Progenitor cell of endocrine pancreas (in vitro differentiated cells): Measurements from ENCODE around the gene DLGAP1. TPM values are rescaled to one million over a fixed set of nuclear protein-coding genes. Genes with fewer than 3 reads are reported as not detected.

Source experiments
- DNase-seq: peaks from one replicate; pipeline ENCODE4 v3.0.0; 2021; ENCODE audit warnings: low spot score; ENCODE audit not compliant: unreplicated experiment
- H3K27ac Mint-ChIP-seq: 2 replicates; pipeline ENCODE4 v1.8.0; 2021; ENCODE audit warnings: mild to moderate bottlenecking, moderate library complexity, mixed read lengths
- H3K27me3 Mint-ChIP-seq: 2 replicates; pipeline ENCODE4 v1.8.0; 2021; ENCODE audit warnings: mixed read lengths
- H3K36me3 Mint-ChIP-seq: 2 replicates; pipeline ENCODE4 v1.8.0; 2022; ENCODE audit warnings: mixed read lengths; ENCODE audit not compliant: insufficient read depth
- H3K4me1 Mint-ChIP-seq: 2 replicates; pipeline ENCODE4 v1.8.0; 2021; ENCODE audit warnings: low read depth, mixed read lengths
- H3K4me3 Mint-ChIP-seq: 2 replicates; pipeline ENCODE4 v1.8.0; 2021; ENCODE audit warnings: low read depth, mild to moderate bottlenecking, moderate library complexity, mixed read lengths
- H3K9me3 Mint-ChIP-seq: 2 replicates; pipeline ENCODE4 v1.8.0; 2021; ENCODE audit warnings: low read depth, mixed read lengths
- CTCF ChIP-seq: fragments of 200-600 bp; sonication (generic); IDR thresholded peaks from one replicate; pipeline ENCODE4 v1.5.0; 2021; ENCODE audit warnings: antibody characterized with exemption, mild to moderate bottlenecking; ENCODE audit not compliant: unreplicated experiment
- total RNA-seq: library from RNA; stranded (reverse); gene quantifications from 2 replicates; pipeline ENCODE4 v1.2.1, GENCODE V29; 2021

Gene DLGAP1
- total RNA-seq, 1 donor from 2014 or later: 16.7 TPM

- Mint-ChIP-seq H3K4me1 (peaks cover 13% of the 10 kb centered on the region), H3K27me3 (no peaks in the 10 kb centered on the region), H3K36me3 (peaks cover 1% of the 10 kb centered on the region), H3K4me3 (no peak overlapping the region), H3K9me3 (peaks cover 9% of the 10 kb centered on the region), H3K27ac (no peak overlapping the region)
- no peak for DNase-seq
- TF ChIP-seq CTCF: no peak
Measured at GRCh38 chr18:4020026-4020425, 435.1 kb downstream of the DLGAP1 start.

GRCh38 chr18:4017480-4017879 lies 437.6 kb downstream of the DLGAP1 start:
- H3K9me3 Mint-ChIP-seq: peaks cover 9% of the 10 kb centered on the region
- H3K27me3 Mint-ChIP-seq: no peaks in the 10 kb centered on the region
- no peak overlapping the region for H3K4me3 Mint-ChIP-seq
- H3K36me3 Mint-ChIP-seq: peaks cover 1% of the 10 kb centered on the region
- TF ChIP-seq CTCF: peak; percentile 56
- no peak for DNase-seq
- peaks cover 13% of the 10 kb centered on the region for H3K4me1 Mint-ChIP-seq
- H3K27ac Mint-ChIP-seq: no peak overlapping the region

- Mint-ChIP-seq H3K36me3 (peaks cover 1% of the 10 kb centered on the region), H3K4me3 (no peak overlapping the region), H3K27ac (peak overlapping the region; percentile 17), H3K27me3 (no peaks in the 10 kb centered on the region), H3K4me1 (peaks cover 13% of the 10 kb centered on the region), H3K9me3 (peaks cover 6% of the 10 kb centered on the region)
- no peak for TF ChIP-seq CTCF
- DNase-seq: no peak
Measured at GRCh38 chr18:4016391-4017049, 438.6 kb downstream of the DLGAP1 start.

- Mint-ChIP-seq H3K9me3 (no peaks in the 10 kb centered on the region), H3K27me3 (no peaks in the 10 kb centered on the region), H3K4me1 (peaks cover 27% of the 10 kb centered on the region), H3K36me3 (peaks cover 2% of the 10 kb centered on the region), H3K4me3 (no peak overlapping the region), H3K27ac (no peak overlapping the region)
- no peak for TF ChIP-seq CTCF
- DNase-seq: no peak
Measured at GRCh38 chr18:4007846-4008245, 447.3 kb downstream of the DLGAP1 start.

GRCh38 chr18:4004183-4004829 lies 450.8 kb downstream of the DLGAP1 start:
- H3K4me3 Mint-ChIP-seq: no peak overlapping the region
- H3K9me3 Mint-ChIP-seq: no peaks in the 10 kb centered on the region
- H3K27ac Mint-ChIP-seq: peak overlapping the region; percentile 11
- DNase-seq: no peak
- H3K4me1 Mint-ChIP-seq: peaks cover 27% of the 10 kb centered on the region
- H3K36me3 Mint-ChIP-seq: no peaks in the 10 kb centered on the region
- TF ChIP-seq CTCF: no peak
- no peaks in the 10 kb centered on the region for H3K27me3 Mint-ChIP-seq
